Liver (tissue), 9 donors: ENCODE results near the gene TSPAN5. TPM values are rescaled to one million over a fixed set of nuclear protein-coding genes. Genes with fewer than 3 reads are reported as not detected.

Source experiments
- DNase-seq: peaks from one replicate; pipeline ENCODE4 v3.0.0-alpha.2; 2017; ENCODE audit warnings: low spot score
- H3K27ac ChIP-seq, 2 donors: one replicate each; pipeline ENCODE4 v1.7.0; 2013; ENCODE audit warnings: inconsistent platforms in 2 of 2, low read length in 2 of 2, control low read depth in 1 of 2, low read depth in 1 of 2, mild to moderate bottlenecking in 1 of 2
- H3K27me3 ChIP-seq, 4 donors: one replicate each; pipeline versions ENCODE4 v1.6.1 to v1.7.0; 2013; ENCODE audit warnings: low read length in 3 of 4, inconsistent platforms in 1 of 4, mild to moderate bottlenecking in 1 of 4, moderate library complexity in 1 of 4; ENCODE audit not compliant: control insufficient read depth in 4 of 4, insufficient read depth in 4 of 4
- H3K36me3 ChIP-seq, 4 donors: one replicate each; pipeline versions ENCODE4 v1.6.1 to v1.7.0; 2013; ENCODE audit warnings: low read length in 3 of 4, mild to moderate bottlenecking in 3 of 4, low read depth in 1 of 4, moderate library complexity in 1 of 4; ENCODE audit not compliant: control insufficient read depth in 4 of 4, insufficient read depth in 3 of 4
- H3K4me1 ChIP-seq, 4 donors: one replicate each; pipeline versions ENCODE4 v1.6.1 to v1.7.0; 2013; ENCODE audit warnings: low read length in 3 of 4, mild to moderate bottlenecking in 3 of 4, moderate library complexity in 1 of 4; ENCODE audit not compliant: control insufficient read depth in 4 of 4, insufficient read depth in 4 of 4
- H3K4me3 ChIP-seq, 3 donors: one replicate each; pipeline versions ENCODE4 v1.6.1 to v1.7.0; 2013; ENCODE audit warnings: low read length in 3 of 3, control low read depth in 1 of 3, low read depth in 1 of 3, mild to moderate bottlenecking in 1 of 3
- H3K9ac ChIP-seq, 2 donors: one replicate each; pipeline ENCODE4 v1.7.0; 2013; ENCODE audit warnings: low read length in 2 of 2, mild to moderate bottlenecking in 2 of 2, moderate library complexity in 2 of 2, control low read depth in 1 of 2, low read depth in 1 of 2
- H3K9me3 ChIP-seq, 4 donors: one replicate each; pipeline versions ENCODE4 v1.6.1 to v1.7.0; 2013; ENCODE audit warnings: low read length in 3 of 4; ENCODE audit not compliant: control insufficient read depth in 4 of 4
- EGR1 ChIP-seq, 2 donors: IDR thresholded peaks; 2 replicates each; pipeline ENCODE4 v1.6.1; 2016 to 2018; ENCODE audit warnings: antibody characterized with exemption in 2 of 2, low read depth in 2 of 2
- FOXA1 ChIP-seq: IDR thresholded peaks from 2 replicates; pipeline ENCODE4 v1.6.1; 2016; ENCODE audit warnings: antibody characterized with exemption
- FOXA2 ChIP-seq: IDR thresholded peaks from 2 replicates; pipeline ENCODE4 v1.6.1; 2016; ENCODE audit warnings: antibody characterized with exemption
- GABPA ChIP-seq, 2 donors: IDR thresholded peaks in 1 of 2; conservative IDR thresholded peaks in 1 of 2; 2 replicates each; pipeline ENCODE4 v1.6.1; 2016; ENCODE audit warnings: antibody characterized with exemption in 2 of 2, mild to moderate bottlenecking in 1 of 2, moderate library complexity in 1 of 2
- HNF4A ChIP-seq, 2 donors: conservative IDR thresholded peaks; 2 replicates each; pipeline ENCODE4 v1.6.1; 2016; ENCODE audit warnings: antibody characterized with exemption in 2 of 2, mild to moderate bottlenecking in 2 of 2
- HNF4G ChIP-seq: IDR thresholded peaks from 2 replicates; pipeline ENCODE4 v1.6.1; 2016; ENCODE audit warnings: antibody characterized with exemption
- JUND ChIP-seq, 2 donors: IDR thresholded peaks; 2 replicates each; pipeline ENCODE4 v1.6.1; 2016; ENCODE audit warnings: antibody characterized with exemption in 2 of 2
- RAD21 ChIP-seq, 2 donors: IDR thresholded peaks; 2 replicates each; pipeline ENCODE4 v1.6.1; 2016; ENCODE audit warnings: antibody characterized with exemption in 2 of 2, mild to moderate bottlenecking in 2 of 2
- RXRA ChIP-seq, 2 donors: IDR thresholded peaks; 2 replicates each; pipeline ENCODE4 v1.6.1; 2017 to 2018; ENCODE audit warnings: antibody characterized with exemption in 2 of 2, mild to moderate bottlenecking in 1 of 2
- SP1 ChIP-seq: IDR thresholded peaks from 2 replicates; pipeline ENCODE4 v1.6.1; 2018; ENCODE audit warnings: antibody characterized with exemption, mild to moderate bottlenecking
- TAF1 ChIP-seq: conservative IDR thresholded peaks from 2 replicates; pipeline ENCODE4 v1.6.1; 2016; ENCODE audit warnings: antibody characterized with exemption, mild to moderate bottlenecking
- YY1 ChIP-seq: IDR thresholded peaks from 2 replicates; pipeline ENCODE4 v1.6.1; 2016; ENCODE audit warnings: antibody characterized with exemption, mild to moderate bottlenecking
- WGBS: extraction: QIAGEN DNeasy Blood & Tissue Kit; methylation state at CpG from one replicate; pipeline ENCODE4 v1.1.7; 2013; 5-methylcytosine and 5-hydroxymethylcytosine counted together
- polyA plus RNA-seq, 2 donors: library from polyadenylated mRNA; stranded (reverse) in 1 of 2; unstranded in 1 of 2; fragments of 200-250 nt in 1 of 2; fragments of >200 nt in 1 of 2; fragmentation: Nextera tagmentation in 1 of 2; extraction: Ambion mirVana in 1 of 2; gene quantifications; one replicate each; pipeline versions ENCODE4 v1.2.1 to v1.2.3, GENCODE V29; 2013 to 2015
- total RNA-seq, 2 donors: library from RNA; depleted of rRNA; stranded (reverse); fragments of >200 nt; gene quantifications; one replicate each; pipeline ENCODE4 v1.2.3, GENCODE V29; 2014
- TF ChIP-seq, protein P1 (sequence below): IDR thresholded peaks from 2 replicates; pipeline ENCODE4 v1.6.1; 2016; ENCODE audit warnings: antibody characterized with exemption, mild to moderate bottlenecking
- TF ChIP-seq, protein P2 (sequence below): IDR thresholded peaks from 2 replicates; pipeline ENCODE4 v1.6.1; 2016; ENCODE audit warnings: antibody characterized with exemption
- TF ChIP-seq, protein P3 (sequence below): fragments of 150-350 bp; IDR thresholded peaks from 2 replicates; pipeline ENCODE4 v1.5.1; 2017; ENCODE audit warnings: improper control_type of control experiment, low read depth, low read length; ENCODE audit not compliant: missing input control
- TF ChIP-seq, protein P4 (sequence below): IDR thresholded peaks from 2 replicates; pipeline ENCODE4 v1.6.1; 2016; ENCODE audit warnings: antibody characterized with exemption
- donor health status: healthy.
- donor health status: healthy.
- donor health status: healthy.
- donor health status: healthy.
- donor health status: healthy.

The TSPAN5 gene
- total and polyA plus RNA-seq, 4 donors: 0.36 to 54.0 (median 0.63) TPM

DNA sequence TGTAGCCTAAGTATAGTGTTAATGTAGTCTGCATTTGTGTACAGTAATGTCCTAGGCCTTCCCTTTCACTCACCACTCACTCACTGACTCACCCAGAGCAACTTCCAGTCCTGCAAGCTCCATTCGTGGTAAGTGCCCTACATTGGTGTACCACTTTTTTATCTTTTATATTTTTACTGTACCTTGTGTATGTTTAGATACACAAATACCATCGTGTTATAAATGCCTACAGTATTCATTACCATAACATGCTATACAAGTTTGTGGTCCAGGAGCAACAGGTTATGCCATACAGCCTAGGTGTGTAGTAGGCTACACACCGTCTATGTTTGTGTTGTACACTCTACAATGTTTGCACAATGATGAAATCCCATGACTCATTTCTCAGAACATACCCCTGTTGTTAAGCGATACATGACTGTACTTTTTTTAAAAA is 15.4 kb downstream of the TSPAN5 start:
- H3K27ac ChIP-seq: no peak overlapping the region
- no peak for DNase-seq

DNA sequence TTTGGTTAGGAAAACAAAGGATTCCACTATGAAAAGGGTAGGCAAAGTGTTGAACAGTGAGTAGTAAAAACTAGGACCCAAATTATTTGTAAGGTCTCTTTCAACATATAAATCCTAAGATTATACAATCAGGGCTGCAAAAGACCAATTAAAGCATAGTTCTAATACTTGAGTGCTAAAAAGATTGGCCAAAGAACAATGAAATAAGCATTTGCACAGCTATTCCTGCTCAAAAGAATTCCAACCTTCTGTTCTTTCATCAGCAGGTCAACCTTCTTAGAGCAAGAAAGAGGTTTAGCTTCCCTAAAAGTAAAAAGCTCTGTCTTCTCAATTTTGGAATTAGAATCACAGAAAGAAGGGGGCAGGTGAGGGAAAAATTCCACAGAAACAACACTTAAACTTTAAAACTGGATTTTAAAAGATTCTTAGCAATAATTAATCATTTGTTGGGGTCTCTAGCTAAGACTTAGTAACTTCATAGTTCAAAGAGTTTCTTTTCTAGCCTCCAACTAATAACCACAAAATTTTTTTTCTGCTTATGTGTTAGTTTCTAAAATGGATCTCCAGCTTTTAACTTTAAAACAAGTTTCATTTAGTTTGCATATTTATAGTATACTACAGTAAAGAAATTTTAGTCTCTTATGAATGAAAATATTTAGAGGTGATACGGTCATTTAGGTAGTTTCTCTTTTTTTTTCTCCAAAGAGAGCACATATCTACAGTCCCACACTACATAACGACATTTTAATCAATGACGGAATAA is 16.3 kb downstream of the TSPAN5 start:
- Histone ChIP-seq H3K4me3 (no peak overlapping the region), H3K9me3 (no peaks in the 10 kb centered on the region), H3K27ac (no peak overlapping the region), H3K9ac (no peak overlapping the region), H3K4me1 (no peaks in the 10 kb centered on the region), H3K36me3 (no peaks in the 10 kb centered on the region), H3K27me3 (no peaks in the 10 kb centered on the region)
- 93% methylated on average over 3 of the region's 3 CpGs for WGBS
- no peak for DNase-seq
- TF ChIP-seq TAF1 (no peak), FOXA2 (no peak), RAD21 (IDR thresholded peaks at IDR 0.05) (no peak), SP1 (no peak)
- TF ChIP-seq, protein P1, sequence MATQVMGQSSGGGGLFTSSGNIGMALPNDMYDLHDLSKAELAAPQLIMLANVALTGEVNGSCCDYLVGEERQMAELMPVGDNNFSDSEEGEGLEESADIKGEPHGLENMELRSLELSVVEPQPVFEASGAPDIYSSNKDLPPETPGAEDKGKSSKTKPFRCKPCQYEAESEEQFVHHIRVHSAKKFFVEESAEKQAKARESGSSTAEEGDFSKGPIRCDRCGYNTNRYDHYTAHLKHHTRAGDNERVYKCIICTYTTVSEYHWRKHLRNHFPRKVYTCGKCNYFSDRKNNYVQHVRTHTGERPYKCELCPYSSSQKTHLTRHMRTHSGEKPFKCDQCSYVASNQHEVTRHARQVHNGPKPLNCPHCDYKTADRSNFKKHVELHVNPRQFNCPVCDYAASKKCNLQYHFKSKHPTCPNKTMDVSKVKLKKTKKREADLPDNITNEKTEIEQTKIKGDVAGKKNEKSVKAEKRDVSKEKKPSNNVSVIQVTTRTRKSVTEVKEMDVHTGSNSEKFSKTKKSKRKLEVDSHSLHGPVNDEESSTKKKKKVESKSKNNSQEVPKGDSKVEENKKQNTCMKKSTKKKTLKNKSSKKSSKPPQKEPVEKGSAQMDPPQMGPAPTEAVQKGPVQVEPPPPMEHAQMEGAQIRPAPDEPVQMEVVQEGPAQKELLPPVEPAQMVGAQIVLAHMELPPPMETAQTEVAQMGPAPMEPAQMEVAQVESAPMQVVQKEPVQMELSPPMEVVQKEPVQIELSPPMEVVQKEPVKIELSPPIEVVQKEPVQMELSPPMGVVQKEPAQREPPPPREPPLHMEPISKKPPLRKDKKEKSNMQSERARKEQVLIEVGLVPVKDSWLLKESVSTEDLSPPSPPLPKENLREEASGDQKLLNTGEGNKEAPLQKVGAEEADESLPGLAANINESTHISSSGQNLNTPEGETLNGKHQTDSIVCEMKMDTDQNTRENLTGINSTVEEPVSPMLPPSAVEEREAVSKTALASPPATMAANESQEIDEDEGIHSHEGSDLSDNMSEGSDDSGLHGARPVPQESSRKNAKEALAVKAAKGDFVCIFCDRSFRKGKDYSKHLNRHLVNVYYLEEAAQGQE: no peak
- TF ChIP-seq, protein P2, sequence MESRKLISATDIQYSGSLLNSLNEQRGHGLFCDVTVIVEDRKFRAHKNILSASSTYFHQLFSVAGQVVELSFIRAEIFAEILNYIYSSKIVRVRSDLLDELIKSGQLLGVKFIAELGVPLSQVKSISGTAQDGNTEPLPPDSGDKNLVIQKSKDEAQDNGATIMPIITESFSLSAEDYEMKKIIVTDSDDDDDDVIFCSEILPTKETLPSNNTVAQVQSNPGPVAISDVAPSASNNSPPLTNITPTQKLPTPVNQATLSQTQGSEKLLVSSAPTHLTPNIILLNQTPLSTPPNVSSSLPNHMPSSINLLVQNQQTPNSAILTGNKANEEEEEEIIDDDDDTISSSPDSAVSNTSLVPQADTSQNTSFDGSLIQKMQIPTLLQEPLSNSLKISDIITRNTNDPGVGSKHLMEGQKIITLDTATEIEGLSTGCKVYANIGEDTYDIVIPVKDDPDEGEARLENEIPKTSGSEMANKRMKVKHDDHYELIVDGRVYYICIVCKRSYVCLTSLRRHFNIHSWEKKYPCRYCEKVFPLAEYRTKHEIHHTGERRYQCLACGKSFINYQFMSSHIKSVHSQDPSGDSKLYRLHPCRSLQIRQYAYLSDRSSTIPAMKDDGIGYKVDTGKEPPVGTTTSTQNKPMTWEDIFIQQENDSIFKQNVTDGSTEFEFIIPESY: no peak

More for the DNA sequence above, 15.4 kb downstream of the TSPAN5 start:
- Histone ChIP-seq H3K27me3 (no peaks in the 10 kb centered on the region), H3K4me1 (no peaks in the 10 kb centered on the region), H3K9ac (no peak overlapping the region), H3K36me3 (no peaks in the 10 kb centered on the region), H3K9me3 (no peaks in the 10 kb centered on the region), H3K4me3 (no peak overlapping the region)
- TF ChIP-seq JUND (IDR thresholded peaks at IDR 0.05): peak; percentile 48 to 82
- no peak for TF ChIP-seq FOXA1
- peak; percentile 22 for TF ChIP-seq FOXA2
- WGBS: 57% methylated on average over 4 of the region's 4 CpGs

DNA sequence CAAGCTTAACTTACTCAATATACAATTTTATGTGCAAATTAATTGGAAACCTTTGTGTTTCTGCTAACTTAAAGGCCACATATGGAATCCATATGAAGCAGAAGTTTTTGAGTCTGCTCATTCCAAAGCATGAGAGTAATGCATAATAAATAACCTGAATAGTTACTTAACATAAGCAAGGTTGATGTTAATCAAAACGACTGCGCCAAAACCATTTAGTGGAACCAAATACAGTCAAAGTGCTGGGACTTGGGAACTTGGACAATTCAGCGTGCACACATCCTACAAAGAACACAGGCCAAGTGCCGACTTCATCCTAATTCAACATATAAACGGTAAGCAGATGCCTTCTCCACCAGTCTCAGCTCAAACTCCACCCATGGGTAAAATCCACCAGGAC is 17.0 kb downstream of the TSPAN5 start:
- WGBS: 95% methylated on average over 5 of the region's 5 CpGs
- Histone ChIP-seq H3K9me3 (no peaks in the 10 kb centered on the region), H3K4me1 (no peaks in the 10 kb centered on the region), H3K36me3 (no peaks in the 10 kb centered on the region), H3K27ac (no peak overlapping the region), H3K27me3 (no peaks in the 10 kb centered on the region), H3K9ac (no peak overlapping the region), H3K4me3 (no peak overlapping the region)
- DNase-seq: no peak
- TF ChIP-seq RAD21 (IDR thresholded peaks at IDR 0.05) (no peak), YY1 (no peak), HNF4A (conservative IDR thresholded peaks at IDR 0.05) (no peak), EGR1 (IDR thresholded peaks at IDR 0.05; ENCODE audit: low read depth in 2 of 2) (no peak), TAF1 (no peak), SP1 (no peak), GABPA (IDR thresholded peaks at IDR 0.05 in 1 of 2, conservative IDR thresholded peaks at IDR 0.05 in 1 of 2) (no peak), RXRA (IDR thresholded peaks at IDR 0.05) (no peak), JUND (IDR thresholded peaks at IDR 0.05) (no peak), HNF4G (no peak)
- TF ChIP-seq, protein P1: no peak
- TF ChIP-seq, protein P3, sequence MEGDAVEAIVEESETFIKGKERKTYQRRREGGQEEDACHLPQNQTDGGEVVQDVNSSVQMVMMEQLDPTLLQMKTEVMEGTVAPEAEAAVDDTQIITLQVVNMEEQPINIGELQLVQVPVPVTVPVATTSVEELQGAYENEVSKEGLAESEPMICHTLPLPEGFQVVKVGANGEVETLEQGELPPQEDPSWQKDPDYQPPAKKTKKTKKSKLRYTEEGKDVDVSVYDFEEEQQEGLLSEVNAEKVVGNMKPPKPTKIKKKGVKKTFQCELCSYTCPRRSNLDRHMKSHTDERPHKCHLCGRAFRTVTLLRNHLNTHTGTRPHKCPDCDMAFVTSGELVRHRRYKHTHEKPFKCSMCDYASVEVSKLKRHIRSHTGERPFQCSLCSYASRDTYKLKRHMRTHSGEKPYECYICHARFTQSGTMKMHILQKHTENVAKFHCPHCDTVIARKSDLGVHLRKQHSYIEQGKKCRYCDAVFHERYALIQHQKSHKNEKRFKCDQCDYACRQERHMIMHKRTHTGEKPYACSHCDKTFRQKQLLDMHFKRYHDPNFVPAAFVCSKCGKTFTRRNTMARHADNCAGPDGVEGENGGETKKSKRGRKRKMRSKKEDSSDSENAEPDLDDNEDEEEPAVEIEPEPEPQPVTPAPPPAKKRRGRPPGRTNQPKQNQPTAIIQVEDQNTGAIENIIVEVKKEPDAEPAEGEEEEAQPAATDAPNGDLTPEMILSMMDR: no peak
- TF ChIP-seq, protein P4, sequence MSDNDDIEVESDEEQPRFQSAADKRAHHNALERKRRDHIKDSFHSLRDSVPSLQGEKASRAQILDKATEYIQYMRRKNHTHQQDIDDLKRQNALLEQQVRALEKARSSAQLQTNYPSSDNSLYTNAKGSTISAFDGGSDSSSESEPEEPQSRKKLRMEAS: no peak
